ENCODE data around the gene PROX1. TPM values are rescaled to one million over a fixed set of nuclear protein-coding genes. Genes with fewer than 3 reads are reported as not detected.

Gene PROX1
- total RNA-seq, 1 donor from 2014 or later, result 4.8 TPM

DNA sequence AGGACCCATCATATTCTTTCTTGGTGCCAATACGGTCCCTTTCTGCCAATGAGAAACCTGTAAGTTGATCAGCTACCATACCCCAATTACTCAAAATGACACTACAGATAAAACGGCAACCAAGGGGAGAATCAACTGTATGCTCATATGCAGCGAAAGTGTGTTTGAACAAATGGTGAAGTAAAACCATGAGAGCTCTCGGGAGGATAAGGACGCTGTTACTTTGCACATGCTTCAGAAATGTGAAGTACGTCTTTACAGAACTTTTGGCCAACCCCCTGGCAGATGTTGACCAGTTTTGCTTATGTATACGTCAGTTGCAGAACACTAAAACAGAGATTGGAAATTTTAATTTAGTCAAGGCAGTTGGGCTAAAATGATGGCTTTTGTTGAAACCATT lies 79.6 kb downstream of the PROX1 start:
- Mint-ChIP-seq H3K36me3 (ENCODE audit: low read depth, unreplicated experiment) (no peaks in the 10 kb centered on the region), H3K4me3 (ENCODE audit: unreplicated experiment) (no peak overlapping the region), H3K27ac (ENCODE audit: unreplicated experiment) (no peak overlapping the region), H3K9me3 (ENCODE audit: unreplicated experiment) (no peaks in the 10 kb centered on the region), H3K4me1 (ENCODE audit: low read depth, unreplicated experiment) (peaks cover 10% of the 10 kb centered on the region), H3K27me3 (ENCODE audit: low read depth, unreplicated experiment) (peaks cover 30% of the 10 kb centered on the region)
- no peaks in the 10 kb centered on the region for H3K79me2 ChIP-seq (ENCODE audit: insufficient read depth, low read length)
- H2AFZ ChIP-seq (ENCODE audit: low read depth, low read length), result no peak overlapping the region
- no peaks in the 10 kb centered on the region for H3K27me3 ChIP-seq (ENCODE audit: insufficient read depth, low read length)
- DNase-seq (ENCODE audit: low read depth) (no peak), FAIRE-seq (no peak)
- H3K9ac ChIP-seq (ENCODE audit: low read length), result no peak overlapping the region
- no peak overlapping the region for H3K4me3 ChIP-seq (ENCODE audit: insufficient read depth, low read depth, low read length)
- H3K9me3 ChIP-seq (ENCODE audit: insufficient read depth, low read depth, low read length), result no peaks in the 10 kb centered on the region
- H3K4me1 ChIP-seq (ENCODE audit: insufficient read depth, low read length), result no peaks in the 10 kb centered on the region
- no peaks in the 10 kb centered on the region for H3K36me3 ChIP-seq (ENCODE audit: insufficient read depth, low read length)
- H3K27ac ChIP-seq (ENCODE audit: low read depth, low read length), result no peak overlapping the region
- H3K4me2 ChIP-seq (ENCODE audit: low read length), result no peak overlapping the region
- H4K20me1 ChIP-seq (ENCODE audit: insufficient read depth, low read length), result no peaks in the 10 kb centered on the region
- no peak for TF ChIP-seq EZH2 (IDR thresholded peaks at IDR 0.05; ENCODE audit: insufficient read depth, low read length)
- TF ChIP-seq, protein P1, sequence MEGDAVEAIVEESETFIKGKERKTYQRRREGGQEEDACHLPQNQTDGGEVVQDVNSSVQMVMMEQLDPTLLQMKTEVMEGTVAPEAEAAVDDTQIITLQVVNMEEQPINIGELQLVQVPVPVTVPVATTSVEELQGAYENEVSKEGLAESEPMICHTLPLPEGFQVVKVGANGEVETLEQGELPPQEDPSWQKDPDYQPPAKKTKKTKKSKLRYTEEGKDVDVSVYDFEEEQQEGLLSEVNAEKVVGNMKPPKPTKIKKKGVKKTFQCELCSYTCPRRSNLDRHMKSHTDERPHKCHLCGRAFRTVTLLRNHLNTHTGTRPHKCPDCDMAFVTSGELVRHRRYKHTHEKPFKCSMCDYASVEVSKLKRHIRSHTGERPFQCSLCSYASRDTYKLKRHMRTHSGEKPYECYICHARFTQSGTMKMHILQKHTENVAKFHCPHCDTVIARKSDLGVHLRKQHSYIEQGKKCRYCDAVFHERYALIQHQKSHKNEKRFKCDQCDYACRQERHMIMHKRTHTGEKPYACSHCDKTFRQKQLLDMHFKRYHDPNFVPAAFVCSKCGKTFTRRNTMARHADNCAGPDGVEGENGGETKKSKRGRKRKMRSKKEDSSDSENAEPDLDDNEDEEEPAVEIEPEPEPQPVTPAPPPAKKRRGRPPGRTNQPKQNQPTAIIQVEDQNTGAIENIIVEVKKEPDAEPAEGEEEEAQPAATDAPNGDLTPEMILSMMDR (IDR thresholded peaks at IDR 0.05; ENCODE audit: insufficient read depth, low read depth, low read length), result no peak

DNA sequence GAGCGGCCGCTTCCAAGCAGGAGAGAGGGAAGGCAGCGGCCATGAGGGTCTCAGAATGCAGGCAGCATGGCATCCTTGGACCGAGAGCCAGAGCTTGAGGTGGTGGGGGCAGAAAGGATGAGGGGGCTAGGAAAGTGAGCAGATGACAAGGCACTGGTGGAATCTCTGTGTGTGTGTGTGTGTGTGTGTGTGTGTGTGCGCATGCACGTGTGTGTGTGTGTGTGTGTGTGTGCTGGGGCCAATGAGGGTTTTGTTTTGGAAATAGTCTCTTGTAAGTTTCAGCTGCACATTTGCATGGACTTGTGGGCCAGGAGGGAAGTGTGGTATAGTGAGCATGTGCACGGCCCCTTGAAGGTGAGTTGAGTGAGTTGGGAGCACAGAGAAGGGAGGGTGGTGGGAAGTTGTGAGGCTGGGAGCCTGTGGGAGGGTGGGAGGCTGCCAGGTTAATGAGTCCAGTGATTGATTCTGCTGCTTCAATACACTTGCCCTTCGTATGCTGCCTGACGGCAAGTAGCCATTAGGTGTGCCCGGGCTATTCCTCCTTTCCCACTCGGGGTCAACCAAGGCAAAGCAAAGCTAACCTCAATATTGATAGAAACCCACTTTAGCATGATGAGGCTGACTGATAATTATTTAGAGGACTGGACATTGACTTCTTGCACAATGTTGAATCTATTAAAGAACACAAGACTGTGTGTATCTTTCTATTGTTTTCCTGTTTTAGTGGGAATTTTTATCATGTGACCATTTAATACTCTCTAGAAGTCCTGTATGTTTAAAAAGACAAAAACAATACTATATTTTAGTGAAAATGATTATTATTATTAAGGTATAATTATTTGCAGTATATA lies 80.3 kb downstream of the PROX1 start:
- Mint-ChIP-seq H3K27ac (ENCODE audit: unreplicated experiment) (no peak overlapping the region), H3K36me3 (ENCODE audit: low read depth, unreplicated experiment) (no peaks in the 10 kb centered on the region), H3K27me3 (ENCODE audit: low read depth, unreplicated experiment) (peaks cover 31% of the 10 kb centered on the region), H3K9me3 (ENCODE audit: unreplicated experiment) (no peaks in the 10 kb centered on the region), H3K4me3 (ENCODE audit: unreplicated experiment) (no peak overlapping the region), H3K4me1 (ENCODE audit: low read depth, unreplicated experiment) (peaks cover 10% of the 10 kb centered on the region)
- H3K36me3 ChIP-seq (ENCODE audit: insufficient read depth, low read length), result no peaks in the 10 kb centered on the region
- no peaks in the 10 kb centered on the region for H4K20me1 ChIP-seq (ENCODE audit: insufficient read depth, low read length)
- H3K27ac ChIP-seq (ENCODE audit: low read depth, low read length), result no peak overlapping the region
- DNase-seq (ENCODE audit: low read depth) (no peak), FAIRE-seq (no peak)
- no peak overlapping the region for H2AFZ ChIP-seq (ENCODE audit: low read depth, low read length)
- no peak overlapping the region for H3K9ac ChIP-seq (ENCODE audit: low read length)
- TF ChIP-seq EZH2 (IDR thresholded peaks at IDR 0.05; ENCODE audit: insufficient read depth, low read length), result no peak
- TF ChIP-seq, protein P1 (IDR thresholded peaks at IDR 0.05; ENCODE audit: insufficient read depth, low read depth, low read length), result no peak
- H3K4me1 ChIP-seq (ENCODE audit: insufficient read depth, low read length), result no peaks in the 10 kb centered on the region
- no peaks in the 10 kb centered on the region for H3K27me3 ChIP-seq (ENCODE audit: insufficient read depth, low read length)
- no peaks in the 10 kb centered on the region for H3K79me2 ChIP-seq (ENCODE audit: insufficient read depth, low read length)
- H3K4me3 ChIP-seq (ENCODE audit: insufficient read depth, low read depth, low read length), result no peak overlapping the region
- H3K9me3 ChIP-seq (ENCODE audit: insufficient read depth, low read depth, low read length), result no peaks in the 10 kb centered on the region
- H3K4me2 ChIP-seq (ENCODE audit: low read length), result no peak overlapping the region

DNA sequence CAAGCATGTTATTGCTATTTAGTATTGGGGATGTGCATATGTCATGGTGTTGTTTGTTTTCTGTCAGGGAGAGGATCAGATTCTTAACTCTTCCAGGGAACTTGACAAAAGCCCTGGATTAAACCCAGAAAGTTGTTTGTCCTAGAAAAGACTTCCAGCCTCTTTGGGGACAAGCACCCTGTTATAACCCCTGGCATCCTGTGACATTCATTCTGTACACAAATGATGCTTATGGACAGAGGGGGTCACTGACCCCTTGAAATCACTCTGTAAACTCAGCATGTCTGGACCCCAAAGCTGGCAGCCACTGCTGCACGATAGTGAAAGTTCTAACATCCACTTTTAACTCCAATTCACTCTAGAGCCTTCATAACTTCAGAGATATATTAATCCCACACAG lies 81.2 kb downstream of the PROX1 start:
- H3K9ac ChIP-seq (ENCODE audit: low read length), result no peak overlapping the region
- H3K79me2 ChIP-seq (ENCODE audit: insufficient read depth, low read length), result no peaks in the 10 kb centered on the region
- no peak for DNase-seq (ENCODE audit: low read depth)
- no peaks in the 10 kb centered on the region for H4K20me1 ChIP-seq (ENCODE audit: insufficient read depth, low read length)
- TF ChIP-seq, protein P1 (IDR thresholded peaks at IDR 0.05; ENCODE audit: insufficient read depth, low read depth, low read length), result no peak
- TF ChIP-seq EZH2 (IDR thresholded peaks at IDR 0.05; ENCODE audit: insufficient read depth, low read length), result no peak
- no peaks in the 10 kb centered on the region for H3K27me3 ChIP-seq (ENCODE audit: insufficient read depth, low read length)
- Mint-ChIP-seq H3K36me3 (ENCODE audit: low read depth, unreplicated experiment) (no peaks in the 10 kb centered on the region), H3K9me3 (ENCODE audit: unreplicated experiment) (no peaks in the 10 kb centered on the region), H3K27me3 (ENCODE audit: low read depth, unreplicated experiment) (peaks cover 26% of the 10 kb centered on the region), H3K27ac (ENCODE audit: unreplicated experiment) (no peak overlapping the region), H3K4me1 (ENCODE audit: low read depth, unreplicated experiment) (peaks cover 10% of the 10 kb centered on the region), H3K4me3 (ENCODE audit: unreplicated experiment) (no peak overlapping the region)
- H3K36me3 ChIP-seq (ENCODE audit: insufficient read depth, low read length), result no peaks in the 10 kb centered on the region
- H3K27ac ChIP-seq (ENCODE audit: low read depth, low read length), result no peak overlapping the region
- no peak for FAIRE-seq
- H3K4me3 ChIP-seq (ENCODE audit: insufficient read depth, low read depth, low read length), result no peak overlapping the region
- H3K4me2 ChIP-seq (ENCODE audit: low read length), result no peak overlapping the region
- H3K4me1 ChIP-seq (ENCODE audit: insufficient read depth, low read length), result no peaks in the 10 kb centered on the region
- no peak overlapping the region for H2AFZ ChIP-seq (ENCODE audit: low read depth, low read length)
- no peaks in the 10 kb centered on the region for H3K9me3 ChIP-seq (ENCODE audit: insufficient read depth, low read depth, low read length)
